ENCODE results near the gene ZCCHC8.

ZCCHC8 gene

GRCh38 chr12:122528582-122528981, 27.9 kb upstream of the ZCCHC8 start:
- H3K27ac ChIP-seq: no peak overlapping the region
- peak overlapping the region; percentile 86 for H3K9ac ChIP-seq (ENCODE audit: insufficient read length)
- no peak for DNase-seq (ENCODE audit: low read depth, low spot score)
- H3K36me3 ChIP-seq (ENCODE audit: insufficient read depth, low read length): peaks cover 70% of the 10 kb centered on the region
- TF ChIP-seq FOXP2 (optimal IDR thresholded peaks at IDR 0.05; ENCODE audit: control extremely low read depth, extremely low read length, insufficient read depth): no peak
- TF ChIP-seq EZH2 (IDR thresholded peaks at IDR 0.05): no peak
- TF ChIP-seq POLR2AphosphoS5 (IDR thresholded peaks at IDR 0.05; ENCODE audit: borderline replicate concordance, low read depth, low read length): no peak
- H3K9me3 ChIP-seq (ENCODE audit: low read depth, low read length): no peaks in the 10 kb centered on the region
- H3K4me3 ChIP-seq: peak overlapping the region; percentile 92

- H3K9me3 ChIP-seq (ENCODE audit: low read depth, low read length): no peaks in the 10 kb centered on the region
- TF ChIP-seq FOXP2 (optimal IDR thresholded peaks at IDR 0.05; ENCODE audit: control extremely low read depth, extremely low read length, insufficient read depth) (no peak), POLR2AphosphoS5 (IDR thresholded peaks at IDR 0.05; ENCODE audit: borderline replicate concordance, low read depth, low read length) (no peak), EZH2 (IDR thresholded peaks at IDR 0.05) (no peak)
- peak overlapping the region; percentile 92 for H3K4me3 ChIP-seq
- H3K27ac ChIP-seq: peak overlapping the region; percentile 86
- peaks cover 71% of the 10 kb centered on the region for H3K36me3 ChIP-seq (ENCODE audit: insufficient read depth, low read length)
- DNase-seq (ENCODE audit: low read depth, low spot score): no peak
- H3K9ac ChIP-seq (ENCODE audit: insufficient read length): peak overlapping the region; percentile 86
These were observed 26.8 kb upstream of the ZCCHC8 start for GRCh38 chr12:122527478-122527944.

DNA sequence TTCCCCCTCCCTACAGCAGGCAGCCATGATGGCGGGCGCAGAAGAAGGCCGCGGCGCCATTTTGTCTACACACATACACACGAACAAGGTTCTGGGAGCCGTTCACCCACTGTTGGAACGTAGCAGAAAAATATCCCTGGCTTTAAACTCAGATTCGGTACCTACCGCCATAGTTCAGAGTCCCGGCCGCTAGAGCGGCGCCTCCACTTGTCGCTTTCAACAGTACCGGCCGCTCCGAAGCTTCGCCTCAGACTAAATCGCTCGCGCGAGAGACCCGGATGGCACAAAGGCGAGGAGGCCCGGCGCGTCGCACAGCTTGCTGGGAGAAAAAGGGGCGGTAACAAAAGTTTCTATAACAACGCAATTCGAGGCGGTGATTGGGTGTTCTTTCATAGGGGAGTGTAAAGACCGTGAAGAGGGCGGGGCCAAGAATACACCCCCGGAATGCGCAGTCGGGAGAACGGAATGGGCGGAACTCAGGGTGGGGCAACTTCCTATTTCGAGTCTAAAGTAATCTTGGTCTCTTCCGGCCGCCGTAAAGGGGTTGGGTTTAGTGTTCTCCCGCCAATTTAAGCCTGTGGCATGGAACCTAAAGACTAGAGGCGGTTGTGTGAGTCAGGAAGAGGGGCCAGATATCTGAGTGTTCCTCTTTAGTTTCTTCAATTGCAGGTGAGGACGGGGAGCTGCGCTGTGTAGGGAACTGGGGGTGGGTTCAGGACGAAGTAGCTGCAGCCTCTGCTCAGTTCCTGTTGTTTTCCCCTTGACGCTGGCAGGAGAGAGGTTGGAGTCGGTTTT, 26.1 kb upstream of the ZCCHC8 start, which contains the start of the genes KNTC1 and RSRC2:
Gene KNTC1, plus strand, starts transcription at position 567 of the 795 bp plus-strand sequence. CDS start 2,815 bp downstream, outside the sequence.
Gene RSRC2, minus strand, starts transcription at position 254 of the 795 bp plus-strand sequence. Its CDS starts 83 bp downstream, at position 171.
- H3K36me3 ChIP-seq (ENCODE audit: insufficient read depth, low read length): peaks cover 73% of the 10 kb centered on the region
- H3K27ac ChIP-seq: peak within 1 kb of the TSS; percentile 99
- H3K9ac ChIP-seq (ENCODE audit: insufficient read length): peak within 1 kb of the TSS; percentile 99
- H3K4me3 ChIP-seq: peak within 1 kb of the TSS; percentile 95
- no peaks in the 10 kb centered on the region for H3K9me3 ChIP-seq (ENCODE audit: low read depth, low read length)
- peak; percentile 100 for DNase-seq (ENCODE audit: low read depth, low spot score)
- peak; percentile 98 for TF ChIP-seq POLR2AphosphoS5 (IDR thresholded peaks at IDR 0.05; ENCODE audit: borderline replicate concordance, low read depth, low read length)
- no peak for TF ChIP-seq FOXP2 (optimal IDR thresholded peaks at IDR 0.05; ENCODE audit: control extremely low read depth, extremely low read length, insufficient read depth)
- TF ChIP-seq EZH2 (IDR thresholded peaks at IDR 0.05): no peak

- H3K9ac ChIP-seq (ENCODE audit: insufficient read length): peak overlapping the region; percentile 99
- peaks cover 76% of the 10 kb centered on the region for H3K36me3 ChIP-seq (ENCODE audit: insufficient read depth, low read length)
- H3K4me3 ChIP-seq: peak overlapping the region; percentile 95
- DNase-seq (ENCODE audit: low read depth, low spot score): no peak
- H3K9me3 ChIP-seq (ENCODE audit: low read depth, low read length): no peaks in the 10 kb centered on the region
- TF ChIP-seq FOXP2 (optimal IDR thresholded peaks at IDR 0.05; ENCODE audit: control extremely low read depth, extremely low read length, insufficient read depth) (no peak), EZH2 (IDR thresholded peaks at IDR 0.05) (no peak), POLR2AphosphoS5 (IDR thresholded peaks at IDR 0.05; ENCODE audit: borderline replicate concordance, low read depth, low read length) (no peak)
- H3K27ac ChIP-seq: peak overlapping the region; percentile 10
These were observed 23.4 kb upstream of the ZCCHC8 start for GRCh38 chr12:122523846-122524718.

DNA sequence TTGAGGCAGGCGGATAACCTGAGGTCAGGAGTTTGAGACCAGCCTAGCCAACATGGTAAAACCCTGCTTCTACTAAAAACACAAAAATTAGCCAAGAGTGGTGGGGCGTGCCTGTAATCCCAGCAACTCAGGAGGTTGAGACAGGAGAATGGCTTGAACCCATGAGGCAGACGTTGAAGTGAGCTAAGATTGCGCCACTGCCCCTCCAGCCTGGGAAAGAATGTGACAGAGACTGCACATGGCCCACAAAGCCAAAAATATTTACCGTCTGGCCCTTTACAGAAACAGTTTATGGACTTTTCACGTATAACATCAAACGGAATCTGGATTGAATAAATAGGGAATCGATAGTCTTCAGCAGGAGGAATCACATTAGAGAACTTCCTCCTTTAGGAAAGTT, 22.5 kb upstream of the ZCCHC8 start:
- peaks cover 78% of the 10 kb centered on the region for H3K36me3 ChIP-seq (ENCODE audit: insufficient read depth, low read length)
- H3K4me3 ChIP-seq: peak overlapping the region; percentile 95
- H3K9ac ChIP-seq (ENCODE audit: insufficient read length): peak overlapping the region; percentile 99
- H3K9me3 ChIP-seq (ENCODE audit: low read depth, low read length): no peaks in the 10 kb centered on the region
- peak overlapping the region; percentile 29 for H3K27ac ChIP-seq
- TF ChIP-seq EZH2 (IDR thresholded peaks at IDR 0.05) (no peak), POLR2AphosphoS5 (IDR thresholded peaks at IDR 0.05; ENCODE audit: borderline replicate concordance, low read depth, low read length) (no peak), FOXP2 (optimal IDR thresholded peaks at IDR 0.05; ENCODE audit: control extremely low read depth, extremely low read length, insufficient read depth) (no peak)
- no peak for DNase-seq (ENCODE audit: low read depth, low spot score)

GRCh38 chr12:122520676-122521075, 19.9 kb upstream of the ZCCHC8 start:
- DNase-seq (ENCODE audit: low read depth, low spot score): no peak
- Histone ChIP-seq H3K36me3 (ENCODE audit: insufficient read depth, low read length) (peaks cover 99% of the 10 kb centered on the region), H3K9ac (ENCODE audit: insufficient read length) (no peak overlapping the region), H3K4me3 (no peak overlapping the region), H3K9me3 (ENCODE audit: low read depth, low read length) (no peaks in the 10 kb centered on the region), H3K27ac (peak overlapping the region; percentile 49)
- TF ChIP-seq EZH2 (IDR thresholded peaks at IDR 0.05) (no peak), FOXP2 (optimal IDR thresholded peaks at IDR 0.05; ENCODE audit: control extremely low read depth, extremely low read length, insufficient read depth) (no peak), POLR2AphosphoS5 (IDR thresholded peaks at IDR 0.05; ENCODE audit: borderline replicate concordance, low read depth, low read length) (no peak)

GRCh38 chr12:122519418-122519817, 18.7 kb upstream of the ZCCHC8 start:
- Histone ChIP-seq H3K4me3 (no peak overlapping the region), H3K9me3 (ENCODE audit: low read depth, low read length) (no peaks in the 10 kb centered on the region), H3K9ac (ENCODE audit: insufficient read length) (peak overlapping the region; percentile 7), H3K27ac (0 out of 2 replicates have a peak overlapping the region, but pooled peaks have one; percentile 49), H3K36me3 (ENCODE audit: insufficient read depth, low read length) (peaks cover 100% of the 10 kb centered on the region)
- no peak for DNase-seq (ENCODE audit: low read depth, low spot score)
- no peak for TF ChIP-seq FOXP2 (optimal IDR thresholded peaks at IDR 0.05; ENCODE audit: control extremely low read depth, extremely low read length, insufficient read depth)
- TF ChIP-seq EZH2 (IDR thresholded peaks at IDR 0.05): no peak

GRCh38 chr12:122518908-122519307, 18.2 kb upstream of the ZCCHC8 start:
- H3K36me3 ChIP-seq (ENCODE audit: insufficient read depth, low read length): peaks cover 100% of the 10 kb centered on the region

More at GRCh38 chr12:122518908-122519307, 18.2 kb upstream of the ZCCHC8 start:
- Histone ChIP-seq H3K9me3 (ENCODE audit: low read depth, low read length) (no peaks in the 10 kb centered on the region), H3K27ac (no peak overlapping the region), H3K4me3 (no peak overlapping the region), H3K9ac (ENCODE audit: insufficient read length) (no peak overlapping the region)
- DNase-seq (ENCODE audit: low read depth, low spot score): no peak
- no peak for TF ChIP-seq FOXP2 (optimal IDR thresholded peaks at IDR 0.05; ENCODE audit: control extremely low read depth, extremely low read length, insufficient read depth)
- TF ChIP-seq EZH2 (IDR thresholded peaks at IDR 0.05): no peak
- no peak for TF ChIP-seq POLR2AphosphoS5 (IDR thresholded peaks at IDR 0.05; ENCODE audit: borderline replicate concordance, low read depth, low read length)
